Suprapubic skin (tissue), 4 donors: ENCODE data around the gene PPP1R37.
"Not testable (repeated sequence)": the region's sequence is repeated elsewhere in the genome, so short reads cannot be mapped to it uniquely, and the experiment has no call there.

Source experiments
- EP300 ChIP-seq: sonication (generic); formaldehyde crosslinking; IDR thresholded peaks from one replicate; pipeline ENCODE4 v1.6.1; 2017; ENCODE audit warnings: antibody characterized with exemption
- POLR2A ChIP-seq, 2 donors: fragments of 450-650 bp; IDR thresholded peaks; one replicate each; pipeline ENCODE4 v1.6.1; 2017; ENCODE audit warnings: antibody characterized with exemption in 2 of 2, mild to moderate bottlenecking in 2 of 2, moderate library complexity in 2 of 2
- POLR2AphosphoS5 ChIP-seq, 3 donors: sonication (generic); formaldehyde crosslinking; IDR thresholded peaks; one replicate each; pipeline ENCODE4 v1.6.1; 2017; ENCODE audit warnings: antibody characterized with exemption in 3 of 3
- TF ChIP-seq, protein P1 (sequence below), 2 donors: fragments of 200-600 bp in 1 of 2; fragments of 450-650 bp in 1 of 2; sonication (generic) in 1 of 2; IDR thresholded peaks; one replicate each; pipeline ENCODE4 v1.5.1; 2016 to 2019; ENCODE audit warnings: antibody characterized with exemption in 2 of 2, mild to moderate bottlenecking in 1 of 2, moderate library complexity in 1 of 2

DNA sequence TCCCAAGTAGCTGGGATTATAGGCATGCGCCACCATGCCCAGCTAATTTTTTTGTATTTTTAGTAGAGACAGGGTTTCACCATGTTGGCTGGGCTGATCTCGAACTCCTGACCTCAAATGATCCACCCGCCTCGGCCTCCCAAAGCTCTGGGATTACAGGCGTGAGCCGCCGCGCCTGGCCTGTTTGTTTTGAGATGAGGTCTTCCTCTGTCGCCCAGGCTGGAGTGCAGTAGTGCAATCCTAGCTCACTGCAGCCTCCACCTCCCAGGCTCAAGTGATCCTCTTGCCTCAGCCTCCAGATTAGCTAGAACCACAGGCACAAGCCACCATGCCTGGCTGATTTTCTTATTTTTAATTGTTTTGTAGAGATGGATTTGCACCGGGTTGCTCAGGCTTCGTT, 13.4 kb downstream of the PPP1R37 start:
- TF ChIP-seq, protein P1, sequence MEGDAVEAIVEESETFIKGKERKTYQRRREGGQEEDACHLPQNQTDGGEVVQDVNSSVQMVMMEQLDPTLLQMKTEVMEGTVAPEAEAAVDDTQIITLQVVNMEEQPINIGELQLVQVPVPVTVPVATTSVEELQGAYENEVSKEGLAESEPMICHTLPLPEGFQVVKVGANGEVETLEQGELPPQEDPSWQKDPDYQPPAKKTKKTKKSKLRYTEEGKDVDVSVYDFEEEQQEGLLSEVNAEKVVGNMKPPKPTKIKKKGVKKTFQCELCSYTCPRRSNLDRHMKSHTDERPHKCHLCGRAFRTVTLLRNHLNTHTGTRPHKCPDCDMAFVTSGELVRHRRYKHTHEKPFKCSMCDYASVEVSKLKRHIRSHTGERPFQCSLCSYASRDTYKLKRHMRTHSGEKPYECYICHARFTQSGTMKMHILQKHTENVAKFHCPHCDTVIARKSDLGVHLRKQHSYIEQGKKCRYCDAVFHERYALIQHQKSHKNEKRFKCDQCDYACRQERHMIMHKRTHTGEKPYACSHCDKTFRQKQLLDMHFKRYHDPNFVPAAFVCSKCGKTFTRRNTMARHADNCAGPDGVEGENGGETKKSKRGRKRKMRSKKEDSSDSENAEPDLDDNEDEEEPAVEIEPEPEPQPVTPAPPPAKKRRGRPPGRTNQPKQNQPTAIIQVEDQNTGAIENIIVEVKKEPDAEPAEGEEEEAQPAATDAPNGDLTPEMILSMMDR (IDR thresholded peaks at IDR 0.05), result not testable (repeated sequence)
- TF ChIP-seq POLR2A (IDR thresholded peaks at IDR 0.05); EP300; POLR2AphosphoS5 (IDR thresholded peaks at IDR 0.05): not testable (repeated sequence)
